LNCAP (cell line): ENCODE results near the gene LIPH.

ENCODE experiments used
- CTCF ChIP-seq: fragments of 450-650 bp; IDR thresholded peaks from 2 replicates; pipeline ENCODE4 v1.5.1; 2017; ENCODE audit warnings: mild to moderate bottlenecking

The LIPH gene

GRCh38 chr3:185521349-185522138 lies 30.8 kb downstream of the LIPH start:
- TF ChIP-seq CTCF, result no peak

GRCh38 chr3:185519021-185519420 lies 33.4 kb downstream of the LIPH start:
- TF ChIP-seq CTCF, result no peak; the same call in 1 of the 2 replicates

- no peak for TF ChIP-seq CTCF
Measured at GRCh38 chr3:185517387-185518130, 34.8 kb downstream of the LIPH start.

- no peak for TF ChIP-seq CTCF
Measured at GRCh38 chr3:185511711-185512110, 40.7 kb downstream of the LIPH start.

- TF ChIP-seq CTCF, result no peak
Measured at GRCh38 chr3:185508335-185508991, 43.9 kb downstream of the LIPH start.

DNA sequence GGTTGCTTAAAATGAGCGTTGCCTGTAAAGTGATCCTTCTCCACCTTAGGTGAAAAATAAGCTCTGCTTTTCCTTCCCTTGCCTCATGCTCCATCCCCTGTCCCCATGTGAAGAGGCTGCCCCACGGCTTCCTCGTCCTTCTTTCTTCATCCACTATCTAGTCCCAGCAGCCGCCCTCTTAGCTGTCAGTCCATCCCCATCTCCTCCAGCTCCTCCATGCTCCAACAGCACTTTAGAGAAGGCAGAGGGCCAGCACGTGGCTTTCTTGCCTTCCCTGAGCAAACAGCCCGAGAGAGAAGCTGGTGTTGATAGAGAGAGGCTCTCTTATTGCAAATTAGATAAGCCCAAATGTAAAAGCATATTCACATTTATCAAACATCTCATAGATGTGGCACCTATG lies 44.5 kb downstream of the LIPH start:
- TF ChIP-seq CTCF, result no peak

- TF ChIP-seq CTCF, result no peak
Measured at GRCh38 chr3:185504636-185505035, 47.8 kb downstream of the LIPH start.
